CD14-positive monocyte (primary cell): ENCODE measurements around the gene PRRC2A. TPM values are rescaled to one million over a fixed set of nuclear protein-coding genes. Genes with fewer than 3 reads are reported as not detected.
A peak's percentile ranks its signal among the peaks of the same experiment; 100 is the strongest.

Experiments
- DNase-seq, 3 donors: peaks; one replicate each; pipeline ENCODE4 v3.0.0-alpha.2; 2011 to 2022
- H2AFZ ChIP-seq: 2 replicates; pipeline ENCODE4 v1.6.0; 2012; ENCODE audit warnings: mild to moderate bottlenecking, low read depth, low read length, inconsistent platforms; ENCODE audit not compliant: insufficient read depth, poor library complexity, severe bottlenecking
- H3K27ac ChIP-seq, 2 donors: 1 replicate in 1 of 2; 2 replicates in 1 of 2; pipeline ENCODE4 v1.5.1; 2012 to 2013; ENCODE audit warnings: low read length in 2 of 2, control low read depth in 1 of 2, inconsistent platforms in 1 of 2, low read depth in 1 of 2, mild to moderate bottlenecking in 1 of 2
- H3K27me3 ChIP-seq, 2 donors: one replicate each; pipeline versions ENCODE4 v1.6.0 to v1.6.1; 2011 to 2013; ENCODE audit warnings: low read length in 2 of 2; ENCODE audit not compliant: control insufficient read depth in 2 of 2, insufficient read depth in 2 of 2
- H3K36me3 ChIP-seq, 2 donors: replicated peaks in 1 of 2; 1 replicate in 1 of 2; 2 replicates in 1 of 2; pipeline versions ENCODE4 v1.5.1 to v1.6.1; 2012 to 2013; ENCODE audit warnings: low read length in 2 of 2, control low read depth in 1 of 2, inconsistent platforms in 1 of 2, mild to moderate bottlenecking in 1 of 2; ENCODE audit not compliant: insufficient read depth in 2 of 2, control insufficient read depth in 1 of 2
- H3K4me1 ChIP-seq, 2 donors: 1 replicate in 1 of 2; 2 replicates in 1 of 2; pipeline versions ENCODE4 v1.5.1 to v1.6.1; 2012 to 2013; ENCODE audit warnings: low read length in 2 of 2, control low read depth in 1 of 2, inconsistent platforms in 1 of 2, mild to moderate bottlenecking in 1 of 2, moderate library complexity in 1 of 2; ENCODE audit not compliant: insufficient read depth in 2 of 2, control insufficient read depth in 1 of 2
- H3K4me2 ChIP-seq: replicated peaks from 2 replicates; pipeline ENCODE3; 2012; ENCODE audit warnings: low read length, moderate library complexity, mild to moderate bottlenecking; ENCODE audit not compliant: poor library complexity, severe bottlenecking; ENCODE audit errors: extremely low read depth
- H3K4me3 ChIP-seq, 3 experiments: fragments of 200-600 bp in 1 of 3; sonication (generic) in 1 of 3; replicated peaks in 1 of 3; 1 replicate in 2 of 3; 2 replicates in 1 of 3; pipeline ENCODE4 v1.5.1; 2011 to 2013; ENCODE audit warnings: low read length in 3 of 3, mild to moderate bottlenecking in 3 of 3, control low read depth in 2 of 3, low read depth in 2 of 3, inconsistent platforms in 1 of 3, moderate library complexity in 1 of 3
- H3K79me2 ChIP-seq: 2 replicates; pipeline ENCODE4 v1.6.0; 2012; ENCODE audit warnings: mild to moderate bottlenecking, control low read depth, inconsistent platforms, low read length, moderate library complexity; ENCODE audit not compliant: insufficient read depth
- H3K9ac ChIP-seq: 2 replicates; pipeline ENCODE4 v1.6.0; 2017; ENCODE audit warnings: low read length, mild to moderate bottlenecking; ENCODE audit not compliant: insufficient read depth, poor library complexity, severe bottlenecking
- H3K9me3 ChIP-seq, 2 donors: replicated peaks in 1 of 2; 1 replicate in 1 of 2; 2 replicates in 1 of 2; pipeline versions ENCODE4 v1.5.1 to v1.6.1; 2012 to 2013; ENCODE audit warnings: low read length in 2 of 2, control low read depth in 1 of 2; ENCODE audit not compliant: control insufficient read depth in 1 of 2, insufficient read depth in 1 of 2
- H4K20me1 ChIP-seq: 2 replicates; pipeline ENCODE4 v1.6.0; 2012; ENCODE audit warnings: mild to moderate bottlenecking, low read length, control low read depth, moderate library complexity; ENCODE audit not compliant: insufficient read depth
- H3K27ac Mint-ChIP-seq, 7 donors: one replicate each; pipeline ENCODE4 v1.8.0; 2020; ENCODE audit warnings: mild to moderate bottlenecking in 7 of 7, mixed read lengths in 7 of 7, moderate library complexity in 6 of 7, inconsistent platforms in 2 of 7
- H3K27me3 Mint-ChIP-seq, 3 donors: one replicate each; pipeline ENCODE4 v1.8.0; 2021 to 2022; ENCODE audit warnings: low read depth in 3 of 3, mild to moderate bottlenecking in 3 of 3, mixed read lengths in 3 of 3, moderate library complexity in 3 of 3, inconsistent platforms in 1 of 3
- H3K36me3 Mint-ChIP-seq, 2 donors: one replicate each; pipeline ENCODE4 v1.8.0; 2020; ENCODE audit warnings: mixed read lengths in 2 of 2, inconsistent platforms in 1 of 2, mild to moderate bottlenecking in 1 of 2
- H3K4me1 Mint-ChIP-seq: one replicate; pipeline ENCODE4 v1.8.0; 2020; ENCODE audit warnings: mild to moderate bottlenecking, mixed read lengths
- H3K4me3 Mint-ChIP-seq, 2 donors: one replicate each; pipeline ENCODE4 v1.8.0; 2020; ENCODE audit warnings: mild to moderate bottlenecking in 2 of 2, mixed read lengths in 2 of 2, moderate library complexity in 1 of 2
- H3K9me3 Mint-ChIP-seq, 7 donors: one replicate each; pipeline ENCODE4 v1.8.0; 2020 to 2022; ENCODE audit warnings: mixed read lengths in 7 of 7, mild to moderate bottlenecking in 6 of 7, moderate library complexity in 6 of 7, inconsistent platforms in 2 of 7
- WGBS: methylation state at CpG from one replicate; pipeline ENCODE4 v1.1.5; 2013; ENCODE audit warnings: missing lambda C conversion rate; ENCODE audit not compliant: insufficient coverage; 5-methylcytosine and 5-hydroxymethylcytosine counted together
- intact Hi-C, 2 donors: fragments of 100-400 bp; cut with micrococcal nuclease; formaldehyde crosslinking; loops; one replicate each; pipeline versions ENCODE4 v1.15.0 to v1.15.1; 2023
- polyA plus RNA-seq, 3 donors: library from polyadenylated mRNA; depleted of rRNA in 1 of 3; unstranded in 2 of 3; stranded (reverse) in 1 of 3; fragments of 300-500 nt in 2 of 3; fragments of >200 nt in 1 of 3; fragmentation: Illumina TruSeq in 2 of 3; gene quantifications; 1 replicate in 2 of 3; 2 replicates in 1 of 3; pipeline ENCODE4 v1.2.3, GENCODE V29; 2012 to 2021
- TF ChIP-seq, protein P1 (sequence below): fragments of 200-600 bp; IDR thresholded peaks from one replicate; pipeline ENCODE4 v1.8.0; 2022; ENCODE audit warnings: antibody characterized with exemption, mild to moderate bottlenecking

PRRC2A gene
- polyA plus RNA-seq, 3 donors = 1.2 to 76.7 (median 2.3) TPM

- Mint-ChIP-seq H3K9me3 (peaks cover 0 to 4% (median 0%) of the 10 kb centered on the region in 7 donors), H3K27ac (peak overlapping the region; percentile 14 to 77 (median 42)), H3K4me1 (peaks cover 35% of the 10 kb centered on the region), H3K36me3 (peaks cover 18 to 27% of the 10 kb centered on the region in 2 donors), H3K27me3 (peaks cover 8 to 10% (median 10%) of the 10 kb centered on the region in 3 donors), H3K4me3 (peak overlapping the region; percentile 84 to 91)
- TF ChIP-seq, protein P1, sequence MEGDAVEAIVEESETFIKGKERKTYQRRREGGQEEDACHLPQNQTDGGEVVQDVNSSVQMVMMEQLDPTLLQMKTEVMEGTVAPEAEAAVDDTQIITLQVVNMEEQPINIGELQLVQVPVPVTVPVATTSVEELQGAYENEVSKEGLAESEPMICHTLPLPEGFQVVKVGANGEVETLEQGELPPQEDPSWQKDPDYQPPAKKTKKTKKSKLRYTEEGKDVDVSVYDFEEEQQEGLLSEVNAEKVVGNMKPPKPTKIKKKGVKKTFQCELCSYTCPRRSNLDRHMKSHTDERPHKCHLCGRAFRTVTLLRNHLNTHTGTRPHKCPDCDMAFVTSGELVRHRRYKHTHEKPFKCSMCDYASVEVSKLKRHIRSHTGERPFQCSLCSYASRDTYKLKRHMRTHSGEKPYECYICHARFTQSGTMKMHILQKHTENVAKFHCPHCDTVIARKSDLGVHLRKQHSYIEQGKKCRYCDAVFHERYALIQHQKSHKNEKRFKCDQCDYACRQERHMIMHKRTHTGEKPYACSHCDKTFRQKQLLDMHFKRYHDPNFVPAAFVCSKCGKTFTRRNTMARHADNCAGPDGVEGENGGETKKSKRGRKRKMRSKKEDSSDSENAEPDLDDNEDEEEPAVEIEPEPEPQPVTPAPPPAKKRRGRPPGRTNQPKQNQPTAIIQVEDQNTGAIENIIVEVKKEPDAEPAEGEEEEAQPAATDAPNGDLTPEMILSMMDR = no peak
- Histone ChIP-seq H3K27ac (peak overlapping the region in 1 of 2 donors; percentile 17), H3K27me3 (peaks cover 0 to 4% of the 10 kb centered on the region in 2 donors), H3K79me2 (no peaks in the 10 kb centered on the region), H3K36me3 (peaks cover 5 to 22% of the 10 kb centered on the region in 2 donors), H2AFZ (peak overlapping the region; percentile 95), H3K9ac (peak overlapping the region; percentile 57), H3K4me2 (peak overlapping the region; percentile 93), H4K20me1 (no peaks in the 10 kb centered on the region), H3K4me1 (peaks cover 26 to 28% of the 10 kb centered on the region in 2 donors), H3K4me3 (peak overlapping the region; percentile 41 to 76 (median 65)), H3K9me3 (no peaks in the 10 kb centered on the region)
- 0% methylated on average over 32 of the region's 40 CpGs for WGBS
- DNase-seq = peak in 2 of 3 donors; percentile 39 to 48
- intact Hi-C loops = loop anchor here (2.0 to 5.0 kb wide), 3 partner anchors 46 to 186 kb away; no protein-coding TSS in a partner anchor
Observed at GRCh38 chr6:31681135-31681671, 60.7 kb downstream of the PRRC2A start.

DNA sequence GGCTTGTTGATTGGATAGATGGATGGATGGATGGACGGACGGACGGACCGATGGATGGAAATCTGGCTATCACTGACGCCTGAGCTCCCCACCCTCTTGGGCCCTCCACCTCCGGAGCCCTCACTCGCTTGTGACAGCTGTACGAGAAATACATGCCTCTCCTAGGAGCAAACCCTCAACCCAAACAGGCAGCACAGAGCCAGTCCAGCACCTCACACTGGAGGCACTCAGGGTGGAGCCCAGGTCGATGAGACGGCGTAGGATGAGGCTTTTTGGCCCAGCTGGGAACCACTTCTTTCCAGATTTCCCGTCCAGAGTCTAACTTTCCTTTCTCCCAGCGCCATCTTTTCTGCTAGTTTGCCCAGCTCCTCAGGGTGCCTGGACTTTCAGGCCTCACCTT is 63.1 kb downstream of the PRRC2A start:
- no peak overlapping the region for H3K27ac ChIP-seq
- H3K4me1 ChIP-seq = peaks cover 26 to 28% of the 10 kb centered on the region in 2 donors
- peak overlapping the region; percentile 53 for H3K4me2 ChIP-seq
- H3K27ac Mint-ChIP-seq = peak overlapping the region in 3 of 7 donors; percentile 37 to 70 (median 68)
- peaks cover 29 to 46% of the 10 kb centered on the region in 2 donors for H3K36me3 ChIP-seq
- peaks cover 0 to 4% of the 10 kb centered on the region in 2 donors for H3K27me3 ChIP-seq
- TF ChIP-seq, protein P1 = no peak
- no peak overlapping the region for H2AFZ ChIP-seq
- no peak overlapping the region for H3K9ac ChIP-seq
- no peak for DNase-seq
- H3K4me3 ChIP-seq = peak overlapping the region in 1 of 3 experiments; percentile 50
- intact Hi-C loops = loop anchor here (5.0 kb wide), 2 partner anchors 149 to 184 kb away; no protein-coding TSS in a partner anchor
- peaks cover 0 to 4% (median 0%) of the 10 kb centered on the region in 7 donors for H3K9me3 Mint-ChIP-seq
- peak overlapping the region in 1 of 2 donors; percentile 70 for H3K4me3 Mint-ChIP-seq
- 93% methylated on average over 7 of the region's 13 CpGs for WGBS
- peaks cover 29% of the 10 kb centered on the region for H3K4me1 Mint-ChIP-seq
- no peaks in the 10 kb centered on the region for H3K79me2 ChIP-seq
- peaks cover 42 to 45% of the 10 kb centered on the region in 2 donors for H3K36me3 Mint-ChIP-seq
- no peaks in the 10 kb centered on the region for H4K20me1 ChIP-seq
- H3K9me3 ChIP-seq = no peaks in the 10 kb centered on the region
- H3K27me3 Mint-ChIP-seq = peaks cover 10 to 15% (median 10%) of the 10 kb centered on the region in 3 donors
